Neural progenitor cell (in vitro differentiated cells): ENCODE data around the gene TTLL10. TPM values are rescaled to one million over a fixed set of nuclear protein-coding genes. Genes with fewer than 3 reads are reported as not detected.

ENCODE experiments used
- DNase-seq: peaks from one replicate; pipeline ENCODE4 v3.0.0-alpha.2; 2016; ENCODE audit warnings: low spot score
- H2AFZ ChIP-seq: fragments of 200-600 bp; sonication (generic); replicated peaks from 2 replicates; pipeline ENCODE4 v1.6.1; 2016; ENCODE audit warnings: antibody characterized with exemption
- H3F3A ChIP-seq: fragments of 200-600 bp; sonication (generic); 2 replicates; pipeline ENCODE4 v1.6.1; 2016; ENCODE audit warnings: antibody characterized with exemption, low read depth
- H3K27ac ChIP-seq: fragments of 200-600 bp; sonication (generic); 2 replicates; pipeline ENCODE4 v1.5.1; 2016; ENCODE audit warnings: mild to moderate bottlenecking
- H3K27me3 ChIP-seq: fragments of 200-600 bp; sonication (generic); 2 replicates; pipeline ENCODE4 v1.6.1; 2016; ENCODE audit warnings: mild to moderate bottlenecking, moderate library complexity
- H3K36me3 ChIP-seq: fragments of 200-600 bp; sonication (generic); 2 replicates; pipeline ENCODE4 v1.5.1; 2016
- H3K4me1 ChIP-seq: fragments of 200-600 bp; sonication (generic); 2 replicates; pipeline ENCODE4 v1.6.1; 2016; ENCODE audit warnings: mixed run types
- H3K4me2 ChIP-seq: fragments of 200-600 bp; sonication (generic); 2 replicates; pipeline ENCODE4 v1.6.1; 2016
- H3K4me3 ChIP-seq: fragments of 200-600 bp; sonication (generic); 2 replicates; pipeline ENCODE4 v1.5.1; 2016
- H3K79me2 ChIP-seq: fragments of 200-600 bp; sonication (generic); 2 replicates; pipeline ENCODE4 v1.6.1; 2016; ENCODE audit warnings: low read depth
- H3K9ac ChIP-seq: fragments of 200-600 bp; sonication (generic); 2 replicates; pipeline ENCODE4 v1.6.1; 2016
- H3K9me3 ChIP-seq: fragments of 200-600 bp; sonication (generic); 2 replicates; pipeline ENCODE4 v1.5.1; 2016; ENCODE audit warnings: low read depth
- H4K20me1 ChIP-seq: fragments of 200-600 bp; sonication (generic); 2 replicates; pipeline ENCODE4 v1.6.1; 2016; ENCODE audit warnings: low read depth
- H3K27ac Mint-ChIP-seq: 3 replicates; pipeline ENCODE4 v1.8.0; 2021; ENCODE audit warnings: mixed read lengths
- H3K27me3 Mint-ChIP-seq: 2 replicates; pipeline ENCODE4 v1.8.0; 2022; ENCODE audit warnings: low read depth, mild to moderate bottlenecking, inconsistent platforms, moderate library complexity, mixed read lengths; ENCODE audit not compliant: insufficient read depth
- H3K36me3 Mint-ChIP-seq: 3 replicates; pipeline ENCODE4 v1.8.0; 2021; ENCODE audit warnings: mixed read lengths
- H3K4me1 Mint-ChIP-seq: 3 replicates; pipeline ENCODE4 v1.8.0; 2021; ENCODE audit warnings: mixed read lengths
- H3K4me3 Mint-ChIP-seq: 3 replicates; pipeline ENCODE4 v1.8.0; 2021; ENCODE audit warnings: mild to moderate bottlenecking, moderate library complexity, mixed read lengths
- H3K9me3 Mint-ChIP-seq: 3 replicates; pipeline ENCODE4 v1.8.0; 2020; ENCODE audit warnings: mixed read lengths
- CTCF ChIP-seq: fragments of 200-600 bp; sonication (generic); IDR thresholded peaks from 2 replicates; pipeline ENCODE4 v1.5.1; 2017; ENCODE audit warnings: antibody characterized with exemption, mild to moderate bottlenecking
- EZH2 ChIP-seq: fragments of 200-600 bp; sonication (generic); IDR thresholded peaks from 2 replicates; pipeline ENCODE4 v1.6.1; 2017; ENCODE audit warnings: antibody characterized with exemption, mild to moderate bottlenecking, moderate library complexity
- EZH2phosphoT487 ChIP-seq: fragments of 200-600 bp; sonication (generic); IDR thresholded peaks from 2 replicates; pipeline ENCODE4 v1.6.1; 2017; ENCODE audit warnings: antibody characterized with exemption
- total RNA-seq: library from RNA; depleted of rRNA; stranded (reverse); fragments of >200 nt; gene quantifications from 2 replicates; pipeline ENCODE4 v1.2.3, GENCODE V29; 2015; ENCODE audit warnings: low replicate concordance

TTLL10 gene
- total RNA-seq, 1 donor from 2014 or later: not detected

GRCh38 chr1:1169429-1170214 is 4.1 kb upstream of the TTLL10 start:
- Mint-ChIP-seq H3K9me3 (no peaks in the 10 kb centered on the region), H3K4me1 (peaks cover 20% of the 10 kb centered on the region), H3K36me3 (no peaks in the 10 kb centered on the region), H3K4me3 (peak overlapping the region; percentile 59), H3K27me3 (peaks cover 5% of the 10 kb centered on the region), H3K27ac (peak overlapping the region; percentile 74)
- peaks cover 16% of the 10 kb centered on the region for H3K27me3 ChIP-seq
- DNase-seq: no peak
- no peaks in the 10 kb centered on the region for H3K36me3 ChIP-seq
- H4K20me1 ChIP-seq: no peaks in the 10 kb centered on the region
- no peaks in the 10 kb centered on the region for H3K79me2 ChIP-seq
- H3F3A ChIP-seq: peaks cover 15% of the 10 kb centered on the region
- H3K27ac ChIP-seq: no peak overlapping the region
- H2AFZ ChIP-seq: no peak overlapping the region
- TF ChIP-seq CTCF (no peak), EZH2 (no peak), EZH2phosphoT487 (no peak)
- no peak overlapping the region for H3K4me3 ChIP-seq
- no peaks in the 10 kb centered on the region for H3K9me3 ChIP-seq
- no peak overlapping the region for H3K9ac ChIP-seq
- H3K4me2 ChIP-seq: no peak overlapping the region
- H3K4me1 ChIP-seq: peaks cover 25% of the 10 kb centered on the region

GRCh38 chr1:1170215-1171091 is 3.2 kb upstream of the TTLL10 start:
- Mint-ChIP-seq H3K36me3 (no peaks in the 10 kb centered on the region), H3K4me1 (peaks cover 22% of the 10 kb centered on the region), H3K27ac (peak overlapping the region; percentile 74), H3K27me3 (peaks cover 8% of the 10 kb centered on the region), H3K4me3 (peak overlapping the region; percentile 59), H3K9me3 (no peaks in the 10 kb centered on the region)
- Histone ChIP-seq H3K4me1 (peaks cover 23% of the 10 kb centered on the region), H2AFZ (no peak overlapping the region), H3K36me3 (no peaks in the 10 kb centered on the region), H3K27ac (no peak overlapping the region), H3K27me3 (peaks cover 16% of the 10 kb centered on the region), H3K9ac (no peak overlapping the region), H3K9me3 (no peaks in the 10 kb centered on the region), H3K79me2 (no peaks in the 10 kb centered on the region), H3K4me3 (no peak overlapping the region), H4K20me1 (no peaks in the 10 kb centered on the region), H3F3A (peaks cover 8% of the 10 kb centered on the region), H3K4me2 (no peak overlapping the region)
- TF ChIP-seq EZH2phosphoT487 (no peak), CTCF (no peak), EZH2 (no peak)
- DNase-seq: peak; percentile 1

- H3K27me3 Mint-ChIP-seq: peaks cover 8% of the 10 kb centered on the region
- Histone ChIP-seq H3K27me3 (peaks cover 20% of the 10 kb centered on the region), H3K27ac (no peak overlapping the region), H3K79me2 (no peaks in the 10 kb centered on the region), H3K36me3 (no peaks in the 10 kb centered on the region), H3K4me3 (no peak overlapping the region), H4K20me1 (no peaks in the 10 kb centered on the region), H3K9me3 (no peaks in the 10 kb centered on the region), H3K4me2 (no peak overlapping the region), H3F3A (peaks cover 4% of the 10 kb centered on the region), H3K9ac (no peak overlapping the region), H2AFZ (no peak overlapping the region), H3K4me1 (peaks cover 21% of the 10 kb centered on the region)
- H3K9me3 Mint-ChIP-seq: no peaks in the 10 kb centered on the region
- DNase-seq: peak; percentile 5
- peaks cover 19% of the 10 kb centered on the region for H3K4me1 Mint-ChIP-seq
- H3K4me3 Mint-ChIP-seq: no peak overlapping the region
- no peaks in the 10 kb centered on the region for H3K36me3 Mint-ChIP-seq
- H3K27ac Mint-ChIP-seq: no peak overlapping the region
- no peak for TF ChIP-seq EZH2
- TF ChIP-seq CTCF: no peak
- TF ChIP-seq EZH2phosphoT487: no peak
Measured at GRCh38 chr1:1171161-1171545, 2.5 kb upstream of the TTLL10 start.
